Epidermal melanocyte (primary cell): ENCODE results near the gene PEX11B.

Experiments used
- DNase-seq: peaks from one replicate; pipeline ENCODE4 v3.0.0; 2011; ENCODE audit warnings: low spot score; ENCODE audit not compliant: insufficient read length

Gene PEX11B

GRCh38 chr1:145912128-145912641, 6.3 kb downstream of the PEX11B start:
- no peak for DNase-seq

GRCh38 chr1:145908653-145909052, 9.9 kb downstream of the PEX11B start:
- DNase-seq, result no peak

DNA sequence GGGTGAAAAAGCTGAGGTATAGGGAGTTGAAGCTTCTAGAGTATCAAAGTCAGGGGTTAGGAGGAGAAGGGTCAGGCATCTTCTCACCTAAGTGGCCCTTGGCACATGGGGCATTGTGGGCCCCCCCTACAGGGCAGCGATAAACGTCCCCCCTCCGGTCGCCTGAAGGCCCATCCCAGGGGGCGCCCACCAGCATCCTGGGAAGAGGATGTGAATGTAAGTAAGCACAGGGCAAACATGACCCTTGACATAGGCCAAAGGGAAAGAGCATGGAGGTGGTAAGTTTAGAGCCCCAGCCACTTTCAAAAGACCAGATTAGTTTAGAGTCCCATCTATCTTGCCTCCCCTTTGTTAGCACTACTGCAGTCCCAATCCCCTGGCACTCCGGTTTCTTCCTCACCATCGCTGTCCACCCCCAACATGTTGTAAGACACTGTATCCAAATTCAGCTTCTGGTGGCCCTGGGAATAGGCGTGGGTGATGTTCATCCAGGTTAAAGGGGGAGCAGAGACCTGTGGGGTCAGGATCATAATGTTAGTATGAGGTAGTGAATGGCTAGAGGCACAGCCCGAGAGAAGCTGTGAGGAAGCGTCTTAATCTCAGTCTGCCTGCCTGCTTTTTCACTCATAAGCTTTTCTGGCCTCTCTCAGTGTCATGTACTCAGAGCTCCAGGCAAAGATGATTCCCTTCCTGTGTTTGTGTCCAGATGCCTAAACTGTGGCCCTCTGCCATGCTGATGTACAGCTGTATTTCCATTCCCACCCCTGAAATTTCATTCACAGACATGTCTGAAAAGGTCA, 11.4 kb downstream of the PEX11B start:
- no peak for DNase-seq

DNA sequence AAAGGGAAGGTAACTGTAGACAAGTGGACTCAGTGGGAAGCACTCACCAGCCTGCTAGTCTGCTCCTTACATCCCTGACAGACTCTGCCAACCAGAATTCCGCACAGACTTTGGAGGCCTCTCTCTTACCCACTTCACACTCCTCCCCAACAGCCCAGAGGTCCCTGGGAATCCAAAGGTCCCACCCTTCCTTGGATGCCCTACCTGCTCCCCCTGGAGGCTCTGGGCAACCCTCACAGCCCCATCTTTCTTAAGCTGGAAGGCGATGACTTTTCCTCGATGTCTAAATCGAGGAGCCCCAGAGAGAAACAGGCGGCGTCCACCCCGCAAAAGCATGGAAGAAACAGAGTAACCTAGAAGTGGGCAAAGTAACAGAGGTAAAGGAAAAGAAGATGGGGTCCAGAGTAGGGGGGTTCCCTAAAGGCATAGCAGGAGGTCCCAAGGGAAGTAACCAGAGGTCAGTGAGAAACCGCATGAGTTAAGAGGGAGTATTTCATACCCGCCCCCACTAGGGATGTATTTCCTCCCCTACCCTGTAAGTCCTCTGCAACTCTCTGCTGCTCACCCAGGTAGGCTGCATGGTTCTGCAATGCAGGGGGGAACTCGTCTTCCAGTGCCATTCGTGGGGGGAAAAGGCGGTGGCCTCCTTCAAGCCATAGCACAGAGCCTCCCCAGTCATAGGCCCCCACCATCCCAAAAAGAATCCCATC, 17.1 kb downstream of the PEX11B start:
- DNase-seq, result no peak

- no peak for DNase-seq
Observed at GRCh38 chr1:145898756-145899155, 19.8 kb downstream of the PEX11B start.

- no peak for DNase-seq
Observed at GRCh38 chr1:145897969-145898368, 20.5 kb downstream of the PEX11B start.

- DNase-seq, result no peak
Observed at GRCh38 chr1:145895471-145895870, 23.0 kb downstream of the PEX11B start.

DNA sequence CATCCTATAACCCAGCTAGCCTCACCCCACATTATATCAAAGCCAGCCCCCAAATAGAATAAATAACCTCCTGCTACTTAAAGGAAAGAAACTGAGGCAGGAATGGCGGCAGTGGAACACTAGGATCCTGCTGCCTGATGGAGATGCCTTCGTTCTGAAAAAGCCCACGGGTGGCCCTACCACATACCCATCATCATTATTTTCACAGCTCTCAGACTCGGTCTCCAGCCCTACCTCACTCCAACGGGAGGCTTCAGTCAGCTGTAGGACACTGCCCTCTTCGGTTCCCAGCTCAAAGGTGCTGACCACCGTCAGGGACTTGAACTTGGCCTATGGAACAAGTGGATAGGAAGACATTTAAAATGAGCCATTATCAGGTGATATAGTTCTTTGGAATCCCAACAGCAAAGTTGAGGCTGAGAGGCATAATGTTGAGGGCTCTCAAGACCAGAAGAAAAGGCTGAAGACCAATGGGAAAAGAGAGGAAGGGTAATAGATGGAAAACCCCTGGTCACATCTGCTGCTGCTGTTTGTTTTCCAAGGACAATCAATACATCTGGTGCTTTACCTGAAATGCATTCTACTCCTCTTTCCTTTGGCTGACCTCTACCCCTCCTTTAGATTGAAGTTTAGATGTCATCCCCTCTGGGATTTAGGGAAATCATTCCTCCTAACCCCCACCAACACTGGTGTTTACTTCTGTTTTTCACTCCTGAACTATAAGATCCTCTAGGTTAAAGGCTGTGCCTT, 25.0 kb downstream of the PEX11B start:
- no peak for DNase-seq

DNA sequence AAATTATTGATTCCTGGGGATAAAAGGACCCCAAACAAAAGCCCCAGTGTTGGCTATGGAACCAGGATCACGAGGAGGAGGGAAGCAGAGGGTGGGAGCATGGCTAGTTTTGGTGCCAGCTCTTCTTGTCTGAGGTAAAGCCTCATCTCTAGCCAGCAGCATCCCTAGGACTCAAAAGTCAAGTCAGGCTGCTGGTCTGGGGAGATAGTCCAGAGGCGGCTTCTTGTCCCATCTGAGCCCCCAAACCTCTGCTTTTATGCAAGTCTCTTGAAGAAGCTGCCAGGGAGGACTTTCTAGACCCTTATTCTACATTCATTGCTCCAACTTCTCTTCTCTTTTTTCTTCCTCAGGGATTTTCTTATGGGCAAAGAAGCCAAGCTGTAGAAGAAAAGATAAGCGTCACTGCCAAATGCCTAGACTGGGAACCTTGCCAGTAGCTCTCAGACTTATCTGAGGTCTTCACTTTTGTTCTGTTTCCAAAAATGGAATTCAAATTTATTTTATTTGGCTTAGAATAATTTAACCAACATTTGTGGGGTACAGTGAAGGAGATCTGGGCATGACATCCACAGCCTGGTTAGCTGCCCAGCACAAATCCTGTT, 25.9 kb downstream of the PEX11B start:
- DNase-seq, result peak; percentile 25

- peak; percentile 94 for DNase-seq
Observed at GRCh38 chr1:145891587-145892485, 26.7 kb downstream of the PEX11B start.

GRCh38 chr1:145891143-145891542, 27.4 kb downstream of the PEX11B start:
- DNase-seq, result no peak

GRCh38 chr1:145889722-145890121, 28.8 kb downstream of the PEX11B start:
- no peak for DNase-seq

DNA sequence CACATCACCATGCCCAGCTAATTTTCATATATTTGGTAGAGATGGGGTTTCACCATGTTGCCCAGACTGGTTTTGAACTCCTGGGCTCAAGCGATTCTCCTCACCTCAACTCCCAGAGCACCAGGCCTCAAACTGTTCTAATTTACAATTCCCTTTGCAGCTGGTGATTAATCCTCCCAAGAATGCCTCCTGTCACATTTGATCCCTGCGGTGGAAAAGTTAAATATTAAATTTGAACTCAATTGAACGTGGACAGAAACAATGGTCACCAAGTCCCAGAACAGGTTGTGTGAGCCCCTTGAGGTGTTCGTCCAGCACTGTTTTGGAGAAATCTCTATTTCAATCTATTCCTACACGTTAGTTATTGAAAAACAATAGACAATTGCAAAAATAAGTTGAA, 30.9 kb downstream of the PEX11B start:
- no peak for DNase-seq

DNA sequence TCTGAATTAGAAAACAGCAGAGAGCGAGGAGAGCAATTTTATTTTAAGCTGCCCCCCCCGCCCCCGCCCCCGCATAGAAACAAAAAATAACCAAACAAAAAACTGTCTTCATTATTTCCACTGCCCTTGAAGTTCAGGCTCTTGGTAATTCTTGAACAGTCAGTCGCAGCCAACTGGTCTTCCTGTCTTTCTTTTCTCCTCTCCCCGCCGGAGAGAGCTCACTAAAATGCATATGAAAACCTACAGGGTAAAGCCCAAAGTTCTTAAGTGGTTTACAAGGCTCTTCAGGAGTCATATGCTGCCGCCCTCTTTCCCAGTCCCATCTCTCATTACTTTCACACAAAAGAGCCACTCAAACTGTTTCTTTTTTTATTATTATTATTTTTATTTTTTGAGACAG, 31.7 kb downstream of the PEX11B start:
- no peak for DNase-seq

- DNase-seq, result no peak
Observed at GRCh38 chr1:145886390-145886789, 32.1 kb downstream of the PEX11B start.

GRCh38 chr1:145885738-145886287, 32.7 kb downstream of the PEX11B start, which contains the start of gene ANKRD35:
ANKRD35 (minus strand) TSS chr1:145885866; CDS start chr1:145885758, 108 bp downstream.
- DNase-seq, result peak; percentile 92

GRCh38 chr1:145884675-145885074, 33.8 kb downstream of the PEX11B start:
- no peak for DNase-seq

GRCh38 chr1:145879775-145880174, 38.7 kb downstream of the PEX11B start:
- DNase-seq, result no peak

- no peak for DNase-seq
Observed at GRCh38 chr1:145878724-145879123, 39.8 kb downstream of the PEX11B start.

GRCh38 chr1:145877923-145878486, 40.5 kb downstream of the PEX11B start:
- DNase-seq, result no peak
